GM21576 (cell line): Measurements from ENCODE around the gene CCDC92B.
"Not testable (repeated sequence)": the region's sequence is repeated elsewhere in the genome, so short reads cannot be mapped to it uniquely, and the experiment has no call there.

Experiments
- ATAC-seq: cut with Tn5 transposase; IDR thresholded peaks from one replicate; pipeline ENCODE4 v1.9.1; 2021; ENCODE audit warnings: mild to moderate bottlenecking, moderate library complexity; ENCODE audit not compliant: unreplicated experiment

CCDC92B gene

DNA sequence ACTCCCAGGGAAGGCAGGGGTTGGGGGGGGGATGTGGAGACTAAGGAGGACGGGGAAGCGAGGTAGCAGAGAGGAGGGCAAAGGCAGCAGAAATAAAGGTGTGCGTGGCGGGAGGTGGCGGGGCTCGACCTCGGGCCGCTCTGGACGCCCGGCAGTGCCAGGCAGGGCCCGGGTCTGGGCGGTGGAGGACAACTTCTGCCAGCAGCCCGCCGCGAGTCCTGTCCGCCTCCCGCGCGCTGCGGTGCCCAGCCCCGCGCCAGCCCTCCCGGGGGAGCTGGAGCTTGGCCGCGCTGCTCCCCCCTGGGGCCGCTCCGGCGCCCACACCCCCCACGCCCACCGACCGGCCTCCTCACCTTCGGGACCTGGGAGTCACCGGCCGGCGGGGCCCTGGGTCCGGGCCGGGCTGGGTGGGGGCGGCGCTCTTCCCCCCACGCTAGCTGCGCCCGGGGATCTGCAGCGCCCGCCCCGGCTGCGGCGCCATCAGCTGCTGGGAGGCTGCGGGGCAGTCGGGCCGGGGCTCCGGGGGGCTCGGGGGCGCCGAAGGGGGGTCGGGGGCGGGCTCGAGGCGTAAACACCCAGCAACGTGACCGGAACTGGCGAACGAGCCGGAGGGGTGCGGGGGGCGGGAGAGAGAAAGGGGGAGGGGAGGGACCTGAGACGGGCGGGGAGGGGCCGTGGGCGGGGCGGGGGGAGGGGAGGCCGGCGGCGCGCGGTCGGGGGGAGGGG is at the start of gene CCDC92B:
TSS of gene CCDC92B (minus strand) at position 595 of the 726 bp plus-strand sequence. CDS start 14,507 bp downstream, outside the sequence.
- ATAC-seq, result no peak

DNA sequence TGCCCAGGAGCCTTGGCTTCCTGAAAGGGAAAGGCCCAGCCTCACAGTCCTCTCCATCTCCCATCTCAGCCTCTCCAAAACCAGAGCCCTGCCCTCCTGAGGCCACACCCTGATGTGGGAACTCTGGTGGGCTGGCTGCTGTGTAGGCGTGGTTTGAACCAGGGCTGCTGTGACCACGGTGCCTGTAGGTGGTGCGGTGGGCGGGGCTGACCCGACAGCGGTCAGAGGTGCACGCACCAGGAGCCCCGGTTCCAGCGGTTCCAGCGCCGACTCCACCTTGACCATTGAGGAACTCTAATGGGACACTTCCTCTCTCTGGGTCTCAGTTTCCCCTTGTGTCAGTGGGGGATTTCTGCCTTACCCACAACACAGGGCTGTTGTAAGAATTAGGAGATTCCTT is 49.2 kb upstream of the CCDC92B start:
- no peak for ATAC-seq

DNA sequence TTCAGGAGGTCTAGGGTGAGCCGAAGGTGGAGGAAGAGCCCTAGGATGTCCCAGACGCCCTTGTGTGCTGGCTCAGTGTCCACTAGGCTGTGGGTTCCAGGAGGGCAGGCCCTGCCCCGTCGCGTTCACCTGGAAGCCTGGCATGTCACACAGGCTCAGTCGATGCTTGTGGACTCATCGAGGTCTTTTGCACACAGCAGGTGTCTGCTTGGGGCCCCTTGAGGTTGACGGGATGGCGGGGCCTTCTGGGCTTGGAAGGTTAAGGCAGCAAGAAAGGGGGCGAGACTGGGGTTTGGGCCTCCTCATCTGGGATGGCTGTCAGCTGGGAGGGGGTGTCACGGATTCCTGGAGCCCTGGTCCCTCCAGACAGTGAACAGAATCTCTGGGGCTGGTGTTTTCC is 48.7 kb upstream of the CCDC92B start:
- no peak for ATAC-seq

DNA sequence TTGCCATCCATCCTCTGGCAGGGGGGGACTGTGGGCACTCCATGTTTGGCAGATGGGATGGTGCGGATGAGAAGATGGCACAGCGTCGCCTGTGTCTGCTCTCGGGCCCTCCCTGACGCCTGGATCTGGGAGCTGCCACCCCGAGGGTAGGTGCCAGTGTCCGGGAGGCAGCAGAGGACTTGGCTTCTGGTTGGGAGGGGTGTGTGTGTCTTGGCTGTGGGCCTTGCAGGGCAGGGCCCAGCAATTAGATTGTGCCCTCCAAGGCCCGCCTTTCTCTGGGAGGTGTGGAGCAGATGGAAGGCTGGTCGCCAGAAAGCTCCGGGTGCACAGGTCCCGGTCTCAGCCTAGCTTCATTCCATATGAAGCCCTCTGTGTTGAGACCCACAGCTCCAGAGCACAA is 48.2 kb upstream of the CCDC92B start:
- no peak for ATAC-seq

DNA sequence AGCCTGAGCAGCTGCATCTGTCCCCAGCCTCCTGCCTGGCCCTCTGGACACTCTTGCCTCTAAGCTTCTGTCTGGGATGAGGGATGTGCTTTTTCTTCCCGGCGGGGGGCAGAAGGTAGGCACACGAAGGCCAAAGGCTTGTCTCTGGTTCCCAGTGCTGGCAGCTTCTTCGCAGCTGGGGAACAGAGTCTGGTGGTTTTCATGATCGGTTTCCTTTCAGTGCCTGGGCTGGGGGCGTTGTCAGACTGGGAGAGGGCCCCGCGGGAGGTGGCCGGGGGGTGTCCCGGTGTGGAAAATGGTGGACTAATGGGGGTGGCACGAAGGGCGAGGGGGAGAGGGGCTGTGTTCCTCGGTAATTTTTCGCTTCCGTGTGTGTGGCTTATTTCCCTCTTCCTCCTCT is 47.8 kb upstream of the CCDC92B start:
- no peak for ATAC-seq

DNA sequence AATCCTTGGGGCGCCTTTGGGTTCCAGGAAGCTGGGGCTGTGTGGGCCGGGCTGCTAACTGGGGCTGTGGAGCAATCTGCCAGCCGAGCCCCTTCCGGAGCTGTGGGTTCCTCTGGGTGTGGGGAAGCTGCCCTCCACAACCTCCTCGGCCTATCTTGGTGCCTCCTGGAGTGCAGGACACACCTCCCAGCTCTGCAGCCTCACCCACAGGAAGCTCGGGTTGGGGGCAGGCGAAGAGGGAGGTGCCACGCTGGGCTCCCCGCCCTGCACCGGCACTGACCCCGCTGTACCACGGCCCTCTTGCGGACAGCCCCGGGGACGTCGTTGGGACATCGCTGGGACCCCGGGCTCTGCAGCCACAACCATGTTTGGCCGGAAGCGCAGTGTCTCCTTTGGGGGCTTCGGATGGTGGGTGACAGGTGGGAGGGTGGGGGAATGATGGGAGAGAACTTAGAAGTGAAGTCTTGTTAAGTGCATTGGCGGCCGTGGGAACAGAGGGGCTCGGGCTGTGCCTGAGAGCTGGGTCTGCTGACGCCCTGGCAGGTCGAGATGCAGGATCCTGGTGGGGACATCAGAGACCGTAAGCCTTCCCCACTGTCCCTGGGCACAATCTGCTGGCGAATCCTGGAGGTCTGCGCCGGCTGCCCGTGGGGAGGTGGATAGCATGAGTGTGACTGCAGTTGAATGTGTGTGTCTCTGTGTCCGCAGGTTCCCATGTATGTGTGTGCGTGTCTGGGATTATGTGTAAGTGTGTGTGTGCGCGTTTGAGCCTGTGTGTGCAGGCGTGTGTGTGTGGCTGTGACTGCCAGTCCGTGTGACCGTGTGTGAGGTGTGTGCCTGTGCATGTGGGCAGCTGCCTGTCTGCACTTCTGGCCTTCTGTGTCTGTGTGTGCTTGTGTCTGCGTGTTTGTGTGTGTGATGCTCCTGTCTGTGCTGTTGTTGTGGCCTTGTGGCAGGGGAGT is 47.0 kb upstream of the CCDC92B start, which contains the start of gene RAP1GAP2:
TSS of gene RAP1GAP2 (plus strand) at position 275 of the 962 bp plus-strand sequence. CDS start at position 365, 90 bp downstream.
- ATAC-seq, result no peak

DNA sequence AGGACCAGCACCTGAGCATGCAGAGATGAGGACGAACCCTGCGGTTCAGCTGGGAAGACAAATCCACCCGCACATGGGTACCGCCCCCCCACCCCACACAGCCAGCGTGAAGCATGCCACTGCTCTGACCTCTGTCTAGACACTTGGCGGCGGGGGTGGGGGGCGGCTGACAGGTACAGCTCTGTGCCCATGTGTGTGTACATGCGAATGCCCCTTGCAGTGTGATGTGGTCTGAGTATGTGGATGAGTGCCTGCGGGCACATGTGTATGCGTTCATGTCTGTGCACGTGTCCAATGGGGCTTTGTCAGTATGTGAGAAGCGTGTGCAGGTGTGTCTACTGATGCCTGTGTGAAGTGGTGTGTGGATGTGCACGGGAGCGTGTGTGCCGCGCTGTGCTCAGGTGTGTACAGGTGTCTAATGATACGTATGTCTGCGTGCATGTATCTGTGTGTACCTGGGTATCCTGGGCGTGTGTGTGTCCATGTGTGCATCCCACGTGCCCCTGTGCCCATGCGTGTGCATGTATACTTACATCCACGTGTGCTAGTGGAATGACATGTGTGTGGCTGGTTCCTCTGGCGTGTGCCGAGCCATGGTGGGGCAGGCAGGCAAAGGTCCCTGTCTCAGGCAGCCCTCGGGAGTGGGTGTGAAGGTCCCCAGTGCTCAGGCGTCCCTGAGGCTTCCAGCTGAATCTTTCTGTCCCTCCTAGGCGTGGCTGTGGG is 46.1 kb upstream of the CCDC92B start:
- ATAC-seq, result no peak

DNA sequence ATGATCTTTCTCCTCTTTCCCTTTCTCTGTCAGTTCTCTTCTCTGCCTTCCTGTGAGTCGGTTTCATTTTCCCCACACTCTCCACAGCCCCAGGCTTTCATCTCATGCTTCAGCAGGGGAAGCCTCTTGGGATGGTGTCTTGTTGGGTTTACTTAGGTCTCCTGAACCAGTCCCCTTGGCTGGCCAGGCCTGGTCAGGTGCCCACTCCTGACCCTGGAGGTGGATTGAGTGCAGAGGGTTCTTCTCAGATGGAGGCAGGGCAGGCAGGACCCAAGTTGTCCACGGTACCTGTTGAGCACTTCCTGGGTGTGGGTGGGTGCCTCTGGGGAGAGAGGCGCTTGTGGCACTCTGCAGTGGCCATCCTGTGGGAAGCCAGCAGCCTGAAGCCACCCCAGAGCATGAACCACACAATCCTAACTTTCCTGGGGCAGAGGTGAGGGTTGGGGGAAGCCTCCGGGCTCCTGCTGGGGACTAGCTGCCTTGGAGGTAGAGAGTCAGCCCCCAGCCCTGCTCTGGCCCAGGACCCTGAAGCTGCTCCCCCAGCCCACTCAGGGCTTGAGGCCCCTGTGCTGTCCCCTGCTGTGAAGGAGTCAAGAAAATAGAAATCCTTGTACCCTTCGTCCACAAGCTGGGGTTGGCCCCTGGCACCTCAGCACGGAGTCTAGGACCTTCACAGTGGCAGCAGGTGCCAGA is 44.8 kb upstream of the CCDC92B start:
- ATAC-seq, result no peak

DNA sequence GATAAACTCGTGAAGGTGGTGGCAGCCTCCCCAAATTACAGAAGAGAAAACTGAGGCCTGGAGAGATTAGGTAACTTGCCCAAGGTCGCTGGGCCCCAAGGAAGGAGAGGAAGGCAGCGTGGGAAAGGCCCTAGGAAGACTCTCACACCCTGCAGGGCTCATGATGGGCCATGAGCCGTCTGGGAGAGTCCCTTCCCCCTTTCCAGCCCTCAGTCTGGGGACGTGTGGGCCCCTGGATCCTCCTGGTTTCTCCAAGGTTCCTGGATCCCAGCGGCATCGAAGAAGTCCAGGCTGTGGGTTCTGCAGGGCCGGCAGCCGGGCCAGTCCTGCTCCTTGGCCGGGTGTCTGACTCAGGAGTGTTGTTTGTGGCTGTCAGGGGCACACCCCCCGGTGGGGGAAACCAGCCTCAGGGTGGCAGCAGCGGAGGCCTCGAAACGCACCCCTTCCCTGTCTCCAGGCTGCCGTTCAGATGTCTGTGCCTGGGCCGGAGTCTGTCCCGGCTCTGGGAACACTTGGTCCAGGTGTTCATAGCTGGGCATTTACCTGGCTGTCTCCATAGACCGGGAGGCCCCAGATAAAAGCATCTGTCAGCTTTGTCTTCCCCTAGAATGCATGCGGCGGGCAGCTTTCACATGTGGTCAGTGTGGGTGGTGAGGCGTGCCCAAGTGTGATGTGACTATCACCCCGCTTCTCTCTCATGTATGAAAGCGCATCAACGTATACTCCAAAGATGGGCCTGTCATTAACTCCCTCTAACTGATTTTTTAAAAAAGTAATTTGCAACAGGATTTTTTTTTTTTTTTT is 43.1 kb upstream of the CCDC92B start:
- ATAC-seq, result no peak

DNA sequence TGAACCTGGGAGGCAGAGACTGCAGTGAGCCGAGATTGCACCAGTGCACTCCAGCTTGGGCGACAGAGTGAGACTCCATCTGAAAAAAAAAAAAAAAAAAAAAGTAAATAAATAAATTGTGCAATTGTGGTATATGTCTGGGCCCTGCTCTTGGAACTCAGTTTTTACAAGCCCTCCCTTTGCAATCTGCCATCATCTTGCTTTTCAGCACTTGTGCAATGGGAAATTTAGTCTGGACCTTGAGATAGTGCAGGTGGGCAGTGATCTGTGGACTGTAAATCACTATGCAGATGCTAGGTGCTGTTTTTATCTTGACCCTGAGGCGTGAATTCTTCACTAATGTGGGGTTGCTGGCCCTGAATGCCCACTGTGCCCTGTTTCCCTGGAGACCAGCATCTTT is 40.2 kb upstream of the CCDC92B start:
- ATAC-seq, result no peak

DNA sequence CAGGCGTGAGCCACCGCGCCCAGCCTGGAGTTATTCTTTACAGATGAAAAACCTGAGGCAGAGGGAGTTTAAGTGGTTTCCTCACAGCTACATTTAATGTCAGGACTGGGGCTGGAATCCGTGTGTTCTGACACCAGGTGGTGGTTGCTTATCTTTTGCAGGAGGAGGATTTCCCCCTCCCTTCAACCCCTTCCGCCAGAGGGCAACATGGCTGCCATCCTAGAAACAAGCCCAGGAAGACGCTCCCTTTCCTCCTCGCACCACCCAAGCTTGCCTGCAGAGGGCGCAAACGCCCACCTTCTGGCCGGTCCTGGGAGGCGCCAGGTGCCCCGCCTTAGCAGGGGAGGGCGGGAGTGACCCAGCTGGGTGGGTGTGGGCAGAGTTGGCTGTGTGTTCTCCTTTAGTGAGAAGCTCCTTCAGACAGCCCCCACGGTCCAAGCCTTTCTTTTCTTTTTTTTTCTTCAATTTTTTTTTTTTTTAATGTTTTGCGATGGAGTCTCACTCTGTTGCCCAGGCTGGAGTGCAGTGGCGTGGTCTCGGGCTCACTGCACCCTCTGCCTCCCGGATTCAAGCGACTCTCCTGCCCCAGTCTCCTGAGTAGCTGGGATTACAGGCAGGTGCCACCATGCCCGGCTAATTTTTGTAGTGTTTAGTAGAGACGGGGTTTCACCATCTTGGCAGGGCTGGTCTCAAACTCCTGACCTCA is 36.9 kb upstream of the CCDC92B start:
- ATAC-seq, result peak; percentile 81

DNA sequence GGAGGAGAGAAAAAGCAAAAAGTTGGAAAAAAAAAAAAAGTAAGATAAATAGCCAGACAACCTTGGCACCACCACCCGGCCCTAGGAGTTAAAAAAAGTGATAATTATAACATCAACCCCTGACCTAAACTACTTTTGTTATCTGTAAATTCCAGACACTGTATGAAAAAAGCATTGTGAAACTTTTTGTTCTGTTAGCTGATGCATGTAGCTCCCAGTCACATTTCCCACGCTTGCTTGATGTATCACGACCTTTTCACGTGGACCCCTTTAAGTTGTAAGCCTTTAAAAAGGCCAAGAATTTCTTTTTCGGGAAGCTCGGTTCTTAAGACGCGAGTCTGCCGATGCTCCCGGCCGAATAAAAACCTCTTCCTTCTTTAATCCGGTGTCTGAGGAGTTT is 35.9 kb upstream of the CCDC92B start:
- not testable (repeated sequence) for ATAC-seq

DNA sequence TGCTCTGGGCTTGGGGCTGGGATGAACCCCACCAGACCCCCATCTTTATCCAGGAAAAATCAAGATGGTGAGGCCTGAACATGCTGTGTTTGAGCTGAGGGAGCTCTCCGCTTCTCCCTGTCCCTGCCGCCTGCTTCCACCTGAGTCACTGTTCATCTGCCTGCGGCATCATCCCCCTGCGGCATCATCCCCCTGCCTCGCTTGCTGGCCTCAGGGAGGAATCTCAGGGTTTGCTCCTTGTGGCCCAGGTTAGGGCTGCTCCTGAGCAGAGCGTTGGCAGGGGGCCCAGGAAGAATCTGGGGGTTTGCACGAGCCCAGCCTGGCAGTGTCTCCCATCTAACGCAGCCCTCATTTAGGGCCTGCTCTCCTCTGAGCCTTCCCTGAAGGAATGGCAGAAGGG is 35.4 kb upstream of the CCDC92B start:
- no peak for ATAC-seq

DNA sequence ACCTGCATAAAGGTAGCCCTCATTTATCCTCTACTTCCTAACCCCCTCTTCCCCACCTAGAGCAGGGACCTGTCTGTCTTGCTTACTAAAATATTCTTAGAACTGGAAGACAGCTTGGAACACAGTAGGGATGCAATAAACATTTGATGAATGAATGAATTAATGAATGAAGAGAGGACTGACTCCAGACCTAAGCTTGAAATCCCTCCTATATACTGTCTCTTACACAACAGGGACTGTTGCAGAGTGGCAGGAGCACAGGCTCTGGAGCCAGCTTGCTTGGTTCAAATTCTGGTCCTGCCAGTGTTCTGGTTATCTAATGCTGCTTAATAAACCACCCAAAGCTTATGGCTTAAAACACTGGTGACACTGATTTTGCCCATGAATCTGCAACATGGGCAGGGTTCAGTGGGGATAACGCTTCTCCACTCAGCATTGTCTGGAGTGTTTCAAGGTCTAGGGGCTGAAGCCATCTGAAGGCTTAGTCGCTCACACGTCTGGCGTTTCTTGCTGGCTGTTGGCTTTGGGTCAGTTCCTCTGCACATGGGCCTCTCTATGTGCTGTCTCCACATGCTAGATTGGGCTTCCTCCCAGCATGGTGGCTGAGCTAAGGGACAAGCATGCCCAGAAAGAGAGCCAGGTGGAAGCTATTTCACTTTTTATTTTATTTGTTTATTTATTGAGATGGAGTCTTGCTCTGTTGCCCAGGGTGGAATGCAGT is 34.0 kb upstream of the CCDC92B start:
- no peak for ATAC-seq

DNA sequence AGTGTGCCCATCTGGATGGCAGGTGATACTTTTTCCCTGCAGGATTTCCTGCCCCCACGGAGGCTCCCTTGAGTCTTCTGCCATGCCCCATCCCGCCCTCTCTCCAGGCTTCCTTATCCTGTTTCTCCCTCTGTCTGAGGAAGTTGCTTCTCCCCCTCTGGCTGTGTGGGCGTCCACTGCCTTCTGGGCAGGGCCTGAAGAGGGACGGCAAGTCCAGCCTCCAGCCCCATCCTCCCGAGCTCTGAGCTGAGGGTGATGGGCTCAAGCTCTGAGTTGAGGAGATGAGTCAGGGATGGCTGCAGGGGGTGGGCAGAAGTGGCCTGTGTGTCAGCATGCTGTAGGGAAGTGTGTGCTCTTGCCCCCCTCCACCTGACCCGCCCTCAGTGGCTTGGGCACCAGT is 32.6 kb upstream of the CCDC92B start:
- ATAC-seq, result no peak

DNA sequence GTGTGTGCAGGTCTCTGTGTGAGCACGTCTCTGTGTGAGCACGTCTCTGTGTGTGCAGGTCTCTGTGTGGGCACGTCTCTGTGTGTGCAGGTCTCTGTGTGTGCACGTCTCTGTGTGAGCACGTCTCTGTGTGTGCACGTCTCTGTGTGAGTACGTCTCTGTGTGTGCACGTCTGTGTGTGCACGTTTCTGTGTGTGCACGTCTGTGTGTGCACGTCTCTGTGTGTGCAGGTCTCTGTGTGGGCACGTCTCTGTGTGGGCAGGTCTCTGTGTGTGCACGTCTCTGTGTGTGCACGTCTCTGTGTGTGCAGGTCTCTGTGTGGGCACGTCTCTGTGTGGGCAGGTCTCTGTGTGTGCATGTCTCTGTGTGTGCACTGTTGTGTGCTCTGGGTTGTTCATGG is 32.1 kb upstream of the CCDC92B start:
- ATAC-seq, result not testable (repeated sequence)

DNA sequence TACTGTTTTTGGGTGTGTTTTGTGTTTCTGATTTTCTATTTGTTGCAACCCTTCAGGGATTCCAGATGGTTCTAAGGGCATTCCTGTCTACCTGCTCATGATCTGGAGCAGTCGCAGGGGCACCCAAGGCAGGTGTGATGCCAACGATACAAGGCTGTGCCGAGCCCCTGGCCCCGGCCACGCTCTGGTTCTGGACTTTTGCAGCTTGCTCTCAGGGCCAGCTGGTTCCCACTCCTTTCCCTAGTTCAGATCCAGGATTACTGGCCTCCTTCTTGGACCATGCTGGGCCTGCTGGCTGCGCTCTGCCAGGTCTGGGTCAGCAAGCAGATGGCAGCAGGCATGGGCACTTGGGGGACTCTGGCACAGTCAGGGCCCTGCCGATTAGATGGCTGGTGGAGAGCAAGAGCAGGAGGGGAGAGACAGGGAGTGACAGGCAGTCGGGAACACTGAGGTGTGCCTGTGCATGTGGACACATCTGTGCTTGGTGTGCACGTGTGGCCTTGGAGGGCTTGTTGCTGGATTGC is 31.5 kb upstream of the CCDC92B start:
- no peak for ATAC-seq

DNA sequence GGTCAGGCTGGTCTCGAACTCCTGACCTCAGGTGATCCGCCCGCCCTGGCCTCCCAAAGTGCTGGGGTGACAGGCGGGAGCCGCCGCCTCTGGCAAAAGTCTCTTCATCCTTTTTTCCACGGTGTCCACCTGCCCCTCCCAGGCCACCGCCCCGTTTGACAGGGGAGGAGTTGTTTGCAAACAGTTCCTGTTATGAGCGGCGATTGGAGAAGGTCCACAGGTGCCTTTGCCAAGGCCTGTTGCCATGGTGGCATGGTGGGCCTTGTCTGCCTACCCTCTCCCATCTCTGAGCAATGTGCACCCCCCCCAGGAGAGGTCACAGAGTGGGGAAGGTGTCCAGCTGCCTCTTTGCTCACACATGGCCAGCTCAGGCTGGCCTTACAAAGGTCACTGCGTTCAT is 30.8 kb upstream of the CCDC92B start:
- no peak for ATAC-seq
